SU-DHL-6 (cell line): ENCODE measurements around the gene PRKN.

ENCODE experiments used
- H2AFZ ChIP-seq: fragments of 200-600 bp; sonication (generic); 2 replicates; pipeline ENCODE4 v1.6.1; 2014; ENCODE audit warnings: low read depth, mild to moderate bottlenecking, moderate library complexity, mixed read lengths, antibody characterized with exemption, low read length; ENCODE audit not compliant: severe bottlenecking
- H3F3A ChIP-seq: fragments of 200-600 bp; shearing (Covaris generic); 2 replicates; pipeline ENCODE4 v1.6.0; 2016; ENCODE audit warnings: antibody characterized with exemption, mild to moderate bottlenecking; ENCODE audit not compliant: insufficient read depth
- H3K27ac ChIP-seq: fragments of 200-600 bp; sonication (generic); 2 replicates; pipeline ENCODE4 v1.5.1; 2016; ENCODE audit warnings: low read depth, mild to moderate bottlenecking, low read length, moderate library complexity, mixed read lengths
- H3K27me3 ChIP-seq: fragments of 200-600 bp; sonication (generic), shearing (Covaris generic); 2 replicates; pipeline ENCODE4 v1.6.0; 2014; ENCODE audit warnings: mild to moderate bottlenecking, low read length
- H3K36me3 ChIP-seq: fragments of 200-600 bp; sonication (generic); 2 replicates; pipeline ENCODE4 v1.6.1; 2014; ENCODE audit warnings: mild to moderate bottlenecking, low read length, mixed read lengths
- H3K4me2 ChIP-seq: fragments of 300-600, 200-600 bp; shearing (Covaris generic), sonication (generic); 2 replicates; pipeline ENCODE4 v1.6.0; 2014; ENCODE audit warnings: low read length, low read depth, mild to moderate bottlenecking; ENCODE audit not compliant: poor library complexity, severe bottlenecking
- H3K4me3 ChIP-seq: fragments of 200-600 bp; sonication (generic); 2 replicates; pipeline ENCODE4 v1.5.1; 2014; ENCODE audit warnings: antibody characterized with exemption, low read length, mild to moderate bottlenecking, mixed read lengths; ENCODE audit not compliant: insufficient read depth, poor library complexity, severe bottlenecking
- H3K79me2 ChIP-seq: fragments of 200-600 bp; sonication (generic); 2 replicates; pipeline ENCODE4 v1.6.1; 2014; ENCODE audit warnings: mild to moderate bottlenecking, low read length, moderate library complexity; ENCODE audit not compliant: insufficient read depth
- H3K9ac ChIP-seq: fragments of 200-600 bp; sonication (generic); 2 replicates; pipeline ENCODE4 v1.7.0; 2014; ENCODE audit warnings: mild to moderate bottlenecking, low read length
- H3K9me2 ChIP-seq: fragments of 200-600 bp; sonication (generic); replicated peaks from 2 replicates; pipeline ENCODE4 v1.6.1; 2014; ENCODE audit warnings: low read length; ENCODE audit not compliant: insufficient read depth
- H3K9me3 ChIP-seq: fragments of 200-600 bp; sonication (generic); 2 replicates; pipeline ENCODE4 v1.6.1; 2014; ENCODE audit warnings: low read length, mixed read lengths; ENCODE audit not compliant: insufficient read depth
- H4K20me1 ChIP-seq: fragments of 200-600 bp; sonication (generic); 2 replicates; pipeline ENCODE4 v1.6.1; 2014; ENCODE audit warnings: low read depth, mild to moderate bottlenecking, antibody characterized with exemption, low read length, moderate library complexity, mixed read lengths
- EZH2phosphoT487 ChIP-seq: fragments of 200-600 bp; sonication (generic), shearing (Covaris generic); conservative IDR thresholded peaks from 2 replicates; pipeline ENCODE4 v1.6.1; 2018; ENCODE audit warnings: mild to moderate bottlenecking, antibody characterized with exemption, low read length, moderate library complexity, mixed read lengths
- TF ChIP-seq, protein P1 (sequence below): fragments of 200-600 bp; sonication (generic); IDR thresholded peaks from one replicate; pipeline ENCODE4 v1.5.1; 2017; ENCODE audit warnings: antibody characterized with exemption, mild to moderate bottlenecking, low read length, moderate library complexity; ENCODE audit not compliant: insufficient read depth, poor library complexity, severe bottlenecking

The PRKN gene

DNA sequence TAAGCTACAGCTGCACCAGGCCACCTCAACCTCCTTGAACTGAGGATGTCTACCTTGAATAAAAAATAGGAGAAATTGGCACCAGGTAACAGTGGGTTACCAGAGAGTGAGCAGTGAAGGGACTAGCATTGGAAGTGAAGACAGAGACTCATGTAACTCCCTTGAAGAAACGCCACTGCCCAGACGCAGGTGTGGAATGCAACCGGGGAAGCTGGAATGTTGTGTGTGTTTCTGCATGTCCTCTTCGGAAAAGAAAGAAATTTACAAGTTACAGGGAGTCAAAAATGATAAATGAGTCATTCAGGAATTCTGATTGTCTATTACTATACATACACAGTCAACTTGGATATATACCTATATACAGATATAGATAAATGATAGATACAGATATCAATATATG, 939.0 kb downstream of the PRKN start:
- Histone ChIP-seq H4K20me1 (no peaks in the 10 kb centered on the region), H3K27me3 (no peaks in the 10 kb centered on the region), H3K27ac (no peak overlapping the region), H3F3A (no peaks in the 10 kb centered on the region), H3K79me2 (no peaks in the 10 kb centered on the region), H3K4me3 (no peak overlapping the region), H3K9ac (no peak overlapping the region), H2AFZ (no peak overlapping the region), H3K36me3 (no peaks in the 10 kb centered on the region), H3K4me2 (no peak overlapping the region), H3K9me2 (no peaks in the 10 kb centered on the region), H3K9me3 (no peaks in the 10 kb centered on the region)
- TF ChIP-seq EZH2phosphoT487 = no peak
- TF ChIP-seq, protein P1, sequence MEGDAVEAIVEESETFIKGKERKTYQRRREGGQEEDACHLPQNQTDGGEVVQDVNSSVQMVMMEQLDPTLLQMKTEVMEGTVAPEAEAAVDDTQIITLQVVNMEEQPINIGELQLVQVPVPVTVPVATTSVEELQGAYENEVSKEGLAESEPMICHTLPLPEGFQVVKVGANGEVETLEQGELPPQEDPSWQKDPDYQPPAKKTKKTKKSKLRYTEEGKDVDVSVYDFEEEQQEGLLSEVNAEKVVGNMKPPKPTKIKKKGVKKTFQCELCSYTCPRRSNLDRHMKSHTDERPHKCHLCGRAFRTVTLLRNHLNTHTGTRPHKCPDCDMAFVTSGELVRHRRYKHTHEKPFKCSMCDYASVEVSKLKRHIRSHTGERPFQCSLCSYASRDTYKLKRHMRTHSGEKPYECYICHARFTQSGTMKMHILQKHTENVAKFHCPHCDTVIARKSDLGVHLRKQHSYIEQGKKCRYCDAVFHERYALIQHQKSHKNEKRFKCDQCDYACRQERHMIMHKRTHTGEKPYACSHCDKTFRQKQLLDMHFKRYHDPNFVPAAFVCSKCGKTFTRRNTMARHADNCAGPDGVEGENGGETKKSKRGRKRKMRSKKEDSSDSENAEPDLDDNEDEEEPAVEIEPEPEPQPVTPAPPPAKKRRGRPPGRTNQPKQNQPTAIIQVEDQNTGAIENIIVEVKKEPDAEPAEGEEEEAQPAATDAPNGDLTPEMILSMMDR = no peak

DNA sequence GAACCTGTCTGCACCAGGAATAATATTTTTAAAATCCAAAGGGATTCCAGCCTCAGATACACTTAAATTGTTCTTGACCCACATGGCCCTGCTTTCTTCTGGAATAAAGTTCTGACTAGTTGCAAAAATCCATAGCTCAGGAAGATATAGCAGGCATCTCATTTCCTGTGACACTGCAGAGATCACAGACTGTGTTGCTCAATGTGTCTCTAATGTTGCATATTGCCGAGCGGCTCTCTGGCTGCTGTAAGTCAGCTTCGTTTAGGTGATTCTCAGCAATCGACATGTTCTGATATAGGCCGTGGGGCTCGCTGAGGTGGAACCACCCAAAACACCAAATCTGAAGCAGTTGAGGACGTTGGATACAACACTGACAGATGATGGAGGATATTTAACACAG, 955.4 kb downstream of the PRKN start:
- no peaks in the 10 kb centered on the region for H3F3A ChIP-seq
- no peak overlapping the region for H3K4me2 ChIP-seq
- TF ChIP-seq EZH2phosphoT487 = no peak
- TF ChIP-seq, protein P1 = no peak
- no peaks in the 10 kb centered on the region for H3K79me2 ChIP-seq
- H4K20me1 ChIP-seq = no peaks in the 10 kb centered on the region
- H3K4me3 ChIP-seq = no peak overlapping the region
- no peak overlapping the region for H2AFZ ChIP-seq
- H3K36me3 ChIP-seq = no peaks in the 10 kb centered on the region
- H3K27ac ChIP-seq = no peak overlapping the region
- no peaks in the 10 kb centered on the region for H3K9me3 ChIP-seq
- no peaks in the 10 kb centered on the region for H3K27me3 ChIP-seq
- no peak overlapping the region for H3K9ac ChIP-seq
- H3K9me2 ChIP-seq = no peaks in the 10 kb centered on the region

DNA sequence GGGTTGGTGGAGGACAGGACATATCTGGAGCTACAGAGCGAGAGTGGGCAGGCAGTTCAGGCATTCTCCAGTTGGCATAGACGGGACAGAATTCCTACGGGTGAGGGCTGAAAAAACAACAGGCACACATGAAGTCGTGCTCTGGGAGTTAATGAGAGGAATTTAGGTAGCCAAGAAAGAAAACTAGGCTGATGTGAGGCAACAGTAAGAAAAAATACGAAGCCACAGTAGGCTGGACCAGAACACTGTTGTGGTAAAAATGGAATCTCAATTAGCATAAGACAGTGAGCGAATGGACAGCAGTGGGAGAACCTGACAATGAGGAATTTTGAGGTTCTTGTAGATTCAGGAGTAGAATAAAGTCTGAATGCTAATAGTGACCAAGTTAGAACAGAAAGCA, 965.6 kb downstream of the PRKN start:
- Histone ChIP-seq H3K79me2 (no peaks in the 10 kb centered on the region), H4K20me1 (no peaks in the 10 kb centered on the region), H3K4me3 (no peak overlapping the region), H3K27ac (no peak overlapping the region), H3K27me3 (no peaks in the 10 kb centered on the region), H3K9ac (no peak overlapping the region), H3F3A (no peaks in the 10 kb centered on the region), H3K4me2 (no peak overlapping the region), H3K9me3 (no peaks in the 10 kb centered on the region), H3K9me2 (no peaks in the 10 kb centered on the region), H2AFZ (no peak overlapping the region), H3K36me3 (no peaks in the 10 kb centered on the region)
- TF ChIP-seq EZH2phosphoT487 = no peak
- TF ChIP-seq, protein P1 = no peak

GRCh38 chr6:161755080-161755479, 972.5 kb downstream of the PRKN start:
- H3K79me2 ChIP-seq = no peaks in the 10 kb centered on the region
- no peaks in the 10 kb centered on the region for H3K9me3 ChIP-seq
- no peak overlapping the region for H3K27ac ChIP-seq
- H3K9ac ChIP-seq = no peak overlapping the region
- no peaks in the 10 kb centered on the region for H3K9me2 ChIP-seq
- H3K27me3 ChIP-seq = no peaks in the 10 kb centered on the region
- no peak overlapping the region for H3K4me3 ChIP-seq
- no peaks in the 10 kb centered on the region for H3K36me3 ChIP-seq
- TF ChIP-seq, protein P1 = no peak
- TF ChIP-seq EZH2phosphoT487 = no peak
- H4K20me1 ChIP-seq = no peaks in the 10 kb centered on the region
- no peak overlapping the region for H2AFZ ChIP-seq
- no peak overlapping the region for H3K4me2 ChIP-seq
- no peaks in the 10 kb centered on the region for H3F3A ChIP-seq
